ENCODE results near the gene FOXRED2.

DNA sequence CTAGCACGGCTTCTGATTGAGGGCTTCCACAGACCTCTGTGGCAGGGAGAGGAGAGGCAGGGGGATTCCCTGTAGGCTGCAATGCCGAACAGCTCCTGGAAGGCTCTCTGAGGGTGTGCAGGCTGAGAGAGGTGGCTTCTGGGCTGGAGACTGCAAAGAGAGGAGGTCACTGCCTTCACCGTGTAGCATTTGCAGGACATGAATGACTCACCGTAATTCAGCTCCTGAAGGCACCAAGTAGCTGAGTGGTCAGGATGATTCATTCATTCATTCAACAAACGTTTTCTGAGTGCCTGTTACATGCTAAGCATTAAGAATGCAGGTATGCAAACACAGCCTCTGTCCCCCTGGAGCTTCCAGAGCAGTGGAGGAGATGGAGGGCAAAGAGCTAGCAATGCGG, 40.1 kb upstream of the FOXRED2 start:
- TF ChIP-seq, protein P1, sequence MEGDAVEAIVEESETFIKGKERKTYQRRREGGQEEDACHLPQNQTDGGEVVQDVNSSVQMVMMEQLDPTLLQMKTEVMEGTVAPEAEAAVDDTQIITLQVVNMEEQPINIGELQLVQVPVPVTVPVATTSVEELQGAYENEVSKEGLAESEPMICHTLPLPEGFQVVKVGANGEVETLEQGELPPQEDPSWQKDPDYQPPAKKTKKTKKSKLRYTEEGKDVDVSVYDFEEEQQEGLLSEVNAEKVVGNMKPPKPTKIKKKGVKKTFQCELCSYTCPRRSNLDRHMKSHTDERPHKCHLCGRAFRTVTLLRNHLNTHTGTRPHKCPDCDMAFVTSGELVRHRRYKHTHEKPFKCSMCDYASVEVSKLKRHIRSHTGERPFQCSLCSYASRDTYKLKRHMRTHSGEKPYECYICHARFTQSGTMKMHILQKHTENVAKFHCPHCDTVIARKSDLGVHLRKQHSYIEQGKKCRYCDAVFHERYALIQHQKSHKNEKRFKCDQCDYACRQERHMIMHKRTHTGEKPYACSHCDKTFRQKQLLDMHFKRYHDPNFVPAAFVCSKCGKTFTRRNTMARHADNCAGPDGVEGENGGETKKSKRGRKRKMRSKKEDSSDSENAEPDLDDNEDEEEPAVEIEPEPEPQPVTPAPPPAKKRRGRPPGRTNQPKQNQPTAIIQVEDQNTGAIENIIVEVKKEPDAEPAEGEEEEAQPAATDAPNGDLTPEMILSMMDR (conservative IDR thresholded peaks at IDR 0.05; ENCODE audit: low read depth, low read length) = no peak
- no peak for TF ChIP-seq EZH2 (IDR thresholded peaks at IDR 0.05; ENCODE audit: borderline replicate concordance, low read depth, low read length, poor library complexity, severe bottlenecking)
